ENCODE data around the gene SLC2A11.

GRCh38 chr22:23903328-23903971, 45.8 kb downstream of the SLC2A11 start:
- TF ChIP-seq CTCF (IDR thresholded peaks at IDR 0.05) (no peak), POLR2A (IDR thresholded peaks at IDR 0.05) (no peak), EP300 (IDR thresholded peaks at IDR 0.05) (no peak)
